UCSD-AML1 (cell line): ENCODE measurements around the gene SGF29.
"Not testable (repeated sequence)": the region's sequence is repeated elsewhere in the genome, so short reads cannot be mapped to it uniquely, and the experiment has no call there.

Experiments used
- DNase-seq: peaks from one replicate; lab custom pipeline; 2025; ENCODE audit not compliant: unreplicated experiment; lab: John Stamatoyannopoulos, UW

The SGF29 gene

GRCh38 chr16:28553776-28554633, at the start of gene SGF29:
Gene SGF29 (plus strand): TSS chr16:28553920. CDS start chr16:28581070, 27,150 bp downstream.
- peak; percentile 95 for DNase-seq

GRCh38 chr16:28504707-28505404, 48.9 kb upstream of the SGF29 start:
- DNase-seq: no peak

- DNase-seq: no peak
Measured at GRCh38 chr16:28505489-28506137, 48.1 kb upstream of the SGF29 start.

- DNase-seq: no peak
Measured at GRCh38 chr16:28511031-28511430, 42.7 kb upstream of the SGF29 start.

GRCh38 chr16:28511801-28512789, 41.6 kb upstream of the SGF29 start:
- DNase-seq: no peak

GRCh38 chr16:28513484-28514181, 40.1 kb upstream of the SGF29 start:
- no peak for DNase-seq

GRCh38 chr16:28514246-28514645, 39.5 kb upstream of the SGF29 start:
- no peak for DNase-seq

GRCh38 chr16:28520672-28521071, 33.0 kb upstream of the SGF29 start:
- DNase-seq: no peak

- DNase-seq: no peak
Measured at GRCh38 chr16:28521436-28521835, 32.3 kb upstream of the SGF29 start.

GRCh38 chr16:28522792-28523191, 30.9 kb upstream of the SGF29 start:
- DNase-seq: no peak

- DNase-seq: no peak
Measured at GRCh38 chr16:28524681-28525171, 29.0 kb upstream of the SGF29 start.

- no peak for DNase-seq
Measured at GRCh38 chr16:28526201-28527099, 27.3 kb upstream of the SGF29 start.

- DNase-seq: not testable (repeated sequence)
Measured at GRCh38 chr16:28527100-28527785, 26.5 kb upstream of the SGF29 start.

GRCh38 chr16:28527985-28528384, 25.7 kb upstream of the SGF29 start:
- no peak for DNase-seq

GRCh38 chr16:28528463-28528867, 25.3 kb upstream of the SGF29 start:
- DNase-seq: no peak

- no peak for DNase-seq
Measured at GRCh38 chr16:28529124-28529523, 24.6 kb upstream of the SGF29 start.

- DNase-seq: no peak
Measured at GRCh38 chr16:28531777-28532744, 21.7 kb upstream of the SGF29 start.
